ENCODE results near the gene MMP24. TPM values are rescaled to one million over a fixed set of nuclear protein-coding genes. Genes with fewer than 3 reads are reported as not detected.

Gene MMP24
- total and polyA plus RNA-seq, 2 of the 13 experiments (the other 11 are each of a cell fraction or from before 2014, with no cell fraction given), result 0.29 to 0.35 TPM

DNA sequence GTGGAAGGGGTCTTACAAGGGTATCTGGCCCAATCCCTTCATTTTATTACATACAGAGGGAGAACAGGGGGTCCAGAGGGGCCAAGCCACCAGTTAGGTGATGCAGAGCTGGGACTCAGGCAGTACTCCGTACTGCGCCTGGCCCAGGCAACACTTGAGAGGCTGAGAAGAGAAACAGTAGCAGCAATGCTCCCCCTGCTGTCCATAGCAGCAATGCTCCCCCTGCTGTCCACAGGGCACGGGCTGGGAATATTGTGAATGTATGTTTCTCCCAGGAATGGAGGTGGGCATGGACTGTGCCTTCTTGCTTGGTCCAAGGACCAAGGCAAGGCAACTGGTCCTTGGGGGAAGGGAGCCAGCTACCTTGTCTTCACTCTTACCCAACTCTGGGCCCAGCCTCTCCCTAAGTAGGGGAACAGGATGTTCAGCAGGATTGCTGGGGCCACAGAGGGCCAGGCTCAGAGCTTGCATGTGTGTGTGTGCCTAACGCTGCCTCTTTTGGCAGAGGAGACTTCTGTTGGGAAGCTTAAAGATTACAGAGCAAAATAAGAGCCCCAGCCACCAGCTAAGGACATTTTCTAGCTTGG, 80.5 kb downstream of the MMP24 start (continued):
- TF ChIP-seq ATM (IDR thresholded peaks at IDR 0.05; ENCODE audit: borderline replicate concordance), result no peak
- peak; percentile 35; the same call in 1 of the 2 replicates for TF ChIP-seq RCOR2 (CRISPR knock-in tag; IDR thresholded peaks at IDR 0.05)
- TF ChIP-seq, protein P1, sequence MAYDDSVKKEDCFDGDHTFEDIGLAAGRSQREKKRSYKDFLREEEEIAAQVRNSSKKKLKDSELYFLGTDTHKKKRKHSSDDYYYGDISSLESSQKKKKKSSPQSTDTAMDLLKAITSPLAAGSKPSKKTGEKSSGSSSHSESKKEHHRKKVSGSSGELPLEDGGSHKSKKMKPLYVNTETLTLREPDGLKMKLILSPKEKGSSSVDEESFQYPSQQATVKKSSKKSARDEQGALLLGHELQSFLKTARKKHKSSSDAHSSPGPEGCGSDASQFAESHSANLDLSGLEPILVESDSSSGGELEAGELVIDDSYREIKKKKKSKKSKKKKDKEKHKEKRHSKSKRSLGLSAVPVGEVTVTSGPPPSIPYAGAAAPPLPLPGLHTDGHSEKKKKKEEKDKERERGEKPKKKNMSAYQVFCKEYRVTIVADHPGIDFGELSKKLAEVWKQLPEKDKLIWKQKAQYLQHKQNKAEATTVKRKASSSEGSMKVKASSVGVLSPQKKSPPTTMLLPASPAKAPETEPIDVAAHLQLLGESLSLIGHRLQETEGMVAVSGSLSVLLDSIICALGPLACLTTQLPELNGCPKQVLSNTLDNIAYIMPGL (CRISPR knock-in tag; IDR thresholded peaks at IDR 0.05; ENCODE audit: borderline replicate concordance in 1 of 2, low read depth in 1 of 2), result peak; percentile 65 to 90
- TF ChIP-seq, protein P2, sequence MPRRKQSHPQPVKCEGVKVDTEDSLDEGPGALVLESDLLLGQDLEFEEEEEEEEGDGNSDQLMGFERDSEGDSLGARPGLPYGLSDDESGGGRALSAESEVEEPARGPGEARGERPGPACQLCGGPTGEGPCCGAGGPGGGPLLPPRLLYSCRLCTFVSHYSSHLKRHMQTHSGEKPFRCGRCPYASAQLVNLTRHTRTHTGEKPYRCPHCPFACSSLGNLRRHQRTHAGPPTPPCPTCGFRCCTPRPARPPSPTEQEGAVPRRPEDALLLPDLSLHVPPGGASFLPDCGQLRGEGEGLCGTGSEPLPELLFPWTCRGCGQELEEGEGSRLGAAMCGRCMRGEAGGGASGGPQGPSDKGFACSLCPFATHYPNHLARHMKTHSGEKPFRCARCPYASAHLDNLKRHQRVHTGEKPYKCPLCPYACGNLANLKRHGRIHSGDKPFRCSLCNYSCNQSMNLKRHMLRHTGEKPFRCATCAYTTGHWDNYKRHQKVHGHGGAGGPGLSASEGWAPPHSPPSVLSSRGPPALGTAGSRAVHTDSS (CRISPR knock-in tag; conservative IDR thresholded peaks at IDR 0.05), result no peak
- peak; percentile 77 for TF ChIP-seq STAG1 (CRISPR knock-in tag; IDR thresholded peaks at IDR 0.05)
- no peak for TF ChIP-seq REL (CRISPR knock-in tag; conservative IDR thresholded peaks at IDR 0.05)
- TF ChIP-seq, protein P3, sequence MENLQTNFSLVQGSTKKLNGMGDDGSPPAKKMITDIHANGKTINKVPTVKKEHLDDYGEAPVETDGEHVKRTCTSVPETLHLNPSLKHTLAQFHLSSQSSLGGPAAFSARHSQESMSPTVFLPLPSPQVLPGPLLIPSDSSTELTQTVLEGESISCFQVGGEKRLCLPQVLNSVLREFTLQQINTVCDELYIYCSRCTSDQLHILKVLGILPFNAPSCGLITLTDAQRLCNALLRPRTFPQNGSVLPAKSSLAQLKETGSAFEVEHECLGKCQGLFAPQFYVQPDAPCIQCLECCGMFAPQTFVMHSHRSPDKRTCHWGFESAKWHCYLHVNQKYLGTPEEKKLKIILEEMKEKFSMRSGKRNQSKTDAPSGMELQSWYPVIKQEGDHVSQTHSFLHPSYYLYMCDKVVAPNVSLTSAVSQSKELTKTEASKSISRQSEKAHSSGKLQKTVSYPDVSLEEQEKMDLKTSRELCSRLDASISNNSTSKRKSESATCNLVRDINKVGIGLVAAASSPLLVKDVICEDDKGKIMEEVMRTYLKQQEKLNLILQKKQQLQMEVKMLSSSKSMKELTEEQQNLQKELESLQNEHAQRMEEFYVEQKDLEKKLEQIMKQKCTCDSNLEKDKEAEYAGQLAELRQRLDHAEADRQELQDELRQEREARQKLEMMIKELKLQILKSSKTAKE (CRISPR knock-in tag; IDR thresholded peaks at IDR 0.05; ENCODE audit: borderline replicate concordance), result no peak
- peak; percentile 59; the same call in 1 of the 2 replicates for TF ChIP-seq ZNF839 (CRISPR knock-in tag; IDR thresholded peaks at IDR 0.05; ENCODE audit: borderline replicate concordance)
- TF ChIP-seq THYN1 (CRISPR knock-in tag; IDR thresholded peaks at IDR 0.05; ENCODE audit: borderline replicate concordance, low read depth), result no peak
- TF ChIP-seq TARDBP (CRISPR knock-in tag; IDR thresholded peaks at IDR 0.05), result no peak
- no peak for TF ChIP-seq MXD3 (CRISPR knock-in tag; IDR thresholded peaks at IDR 0.05)
- TF ChIP-seq, protein P4, sequence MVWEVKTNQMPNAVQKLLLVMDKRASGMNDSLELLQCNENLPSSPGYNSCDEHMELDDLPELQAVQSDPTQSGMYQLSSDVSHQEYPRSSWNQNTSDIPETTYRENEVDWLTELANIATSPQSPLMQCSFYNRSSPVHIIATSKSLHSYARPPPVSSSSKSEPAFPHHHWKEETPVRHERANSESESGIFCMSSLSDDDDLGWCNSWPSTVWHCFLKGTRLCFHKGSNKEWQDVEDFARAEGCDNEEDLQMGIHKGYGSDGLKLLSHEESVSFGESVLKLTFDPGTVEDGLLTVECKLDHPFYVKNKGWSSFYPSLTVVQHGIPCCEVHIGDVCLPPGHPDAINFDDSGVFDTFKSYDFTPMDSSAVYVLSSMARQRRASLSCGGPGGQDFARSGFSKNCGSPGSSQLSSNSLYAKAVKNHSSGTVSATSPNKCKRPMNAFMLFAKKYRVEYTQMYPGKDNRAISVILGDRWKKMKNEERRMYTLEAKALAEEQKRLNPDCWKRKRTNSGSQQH (CRISPR knock-in tag; IDR thresholded peaks at IDR 0.05; ENCODE audit: low read depth), result peak; percentile 53; the same call in 1 of the 2 replicates

Data from HepG2 (cell line).